ENCODE data around the gene AFTPH.

AFTPH gene

GRCh38 chr2:64500549-64500948 is 23.6 kb upstream of the AFTPH start:
- no peak overlapping the region for H3K27ac ChIP-seq (ENCODE audit: low read depth, low read length)
- no peaks in the 10 kb centered on the region for H3K4me1 ChIP-seq (ENCODE audit: control insufficient read depth, low read length)
- H3K4me3 ChIP-seq (ENCODE audit: low read length): no peak overlapping the region
- no peaks in the 10 kb centered on the region for H4K20me1 ChIP-seq (ENCODE audit: control insufficient read depth, insufficient read depth, low read depth, low read length)
- no peaks in the 10 kb centered on the region for H3K79me2 ChIP-seq (ENCODE audit: control insufficient read depth, low read length)
- peaks cover 27% of the 10 kb centered on the region for H3K27me3 ChIP-seq (ENCODE audit: control insufficient read depth, low read length)
- H3K36me3 ChIP-seq (ENCODE audit: control insufficient read depth, low read length): no peaks in the 10 kb centered on the region
- no peaks in the 10 kb centered on the region for H3F3A ChIP-seq (ENCODE audit: control insufficient read depth, insufficient read depth)
- no peaks in the 10 kb centered on the region for H3K9me3 ChIP-seq (ENCODE audit: control insufficient read depth, insufficient read depth, low read length)
- H3K9me2 ChIP-seq (replicated peaks; ENCODE audit: control insufficient read depth, low read length): no peaks in the 10 kb centered on the region
- TF ChIP-seq EZH2phosphoT487 (IDR thresholded peaks at IDR 0.05; ENCODE audit: borderline replicate concordance, low read length): no peak
- TF ChIP-seq, protein P1, sequence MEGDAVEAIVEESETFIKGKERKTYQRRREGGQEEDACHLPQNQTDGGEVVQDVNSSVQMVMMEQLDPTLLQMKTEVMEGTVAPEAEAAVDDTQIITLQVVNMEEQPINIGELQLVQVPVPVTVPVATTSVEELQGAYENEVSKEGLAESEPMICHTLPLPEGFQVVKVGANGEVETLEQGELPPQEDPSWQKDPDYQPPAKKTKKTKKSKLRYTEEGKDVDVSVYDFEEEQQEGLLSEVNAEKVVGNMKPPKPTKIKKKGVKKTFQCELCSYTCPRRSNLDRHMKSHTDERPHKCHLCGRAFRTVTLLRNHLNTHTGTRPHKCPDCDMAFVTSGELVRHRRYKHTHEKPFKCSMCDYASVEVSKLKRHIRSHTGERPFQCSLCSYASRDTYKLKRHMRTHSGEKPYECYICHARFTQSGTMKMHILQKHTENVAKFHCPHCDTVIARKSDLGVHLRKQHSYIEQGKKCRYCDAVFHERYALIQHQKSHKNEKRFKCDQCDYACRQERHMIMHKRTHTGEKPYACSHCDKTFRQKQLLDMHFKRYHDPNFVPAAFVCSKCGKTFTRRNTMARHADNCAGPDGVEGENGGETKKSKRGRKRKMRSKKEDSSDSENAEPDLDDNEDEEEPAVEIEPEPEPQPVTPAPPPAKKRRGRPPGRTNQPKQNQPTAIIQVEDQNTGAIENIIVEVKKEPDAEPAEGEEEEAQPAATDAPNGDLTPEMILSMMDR (IDR thresholded peaks at IDR 0.05; ENCODE audit: low read depth, low read length, poor library complexity, severe bottlenecking): no peak
- no peak overlapping the region for H3K4me2 ChIP-seq (ENCODE audit: low read length)

DNA sequence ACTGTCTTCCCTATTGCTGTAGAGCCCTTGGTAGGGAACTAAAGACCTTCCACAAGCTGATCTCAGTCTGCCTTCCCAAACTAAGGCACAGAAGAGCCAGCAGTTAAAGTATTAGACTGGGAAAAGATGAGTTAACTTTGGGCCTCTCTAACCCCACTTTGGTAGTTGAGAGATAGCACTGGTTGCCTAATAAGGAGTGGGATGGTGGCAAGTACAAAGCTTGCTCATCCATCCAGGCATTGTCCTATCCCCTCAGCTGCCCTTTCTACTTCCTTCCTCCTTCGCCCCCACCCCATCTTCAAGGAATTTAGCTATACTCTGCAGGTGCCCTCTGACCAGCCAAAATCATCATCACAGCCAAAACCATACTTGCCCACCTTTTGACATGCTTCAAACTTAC is 22.2 kb upstream of the AFTPH start:
- H3K36me3 ChIP-seq (ENCODE audit: control insufficient read depth, low read length): no peaks in the 10 kb centered on the region
- no peak overlapping the region for H3K4me3 ChIP-seq (ENCODE audit: low read length)
- H3K4me1 ChIP-seq (ENCODE audit: control insufficient read depth, low read length): no peaks in the 10 kb centered on the region
- no peak for TF ChIP-seq EZH2phosphoT487 (IDR thresholded peaks at IDR 0.05; ENCODE audit: borderline replicate concordance, low read length)
- TF ChIP-seq, protein P1 (IDR thresholded peaks at IDR 0.05; ENCODE audit: low read depth, low read length, poor library complexity, severe bottlenecking): no peak
- H3K9me2 ChIP-seq (replicated peaks; ENCODE audit: control insufficient read depth, low read length): no peaks in the 10 kb centered on the region
- H3F3A ChIP-seq (ENCODE audit: control insufficient read depth, insufficient read depth): no peaks in the 10 kb centered on the region
- no peaks in the 10 kb centered on the region for H4K20me1 ChIP-seq (ENCODE audit: control insufficient read depth, insufficient read depth, low read depth, low read length)
- peaks cover 18% of the 10 kb centered on the region for H3K27me3 ChIP-seq (ENCODE audit: control insufficient read depth, low read length)
- H3K79me2 ChIP-seq (ENCODE audit: control insufficient read depth, low read length): no peaks in the 10 kb centered on the region
- no peaks in the 10 kb centered on the region for H3K9me3 ChIP-seq (ENCODE audit: control insufficient read depth, insufficient read depth, low read length)
- H3K27ac ChIP-seq (ENCODE audit: low read depth, low read length): no peak overlapping the region
- H3K4me2 ChIP-seq (ENCODE audit: low read length): no peak overlapping the region

DNA sequence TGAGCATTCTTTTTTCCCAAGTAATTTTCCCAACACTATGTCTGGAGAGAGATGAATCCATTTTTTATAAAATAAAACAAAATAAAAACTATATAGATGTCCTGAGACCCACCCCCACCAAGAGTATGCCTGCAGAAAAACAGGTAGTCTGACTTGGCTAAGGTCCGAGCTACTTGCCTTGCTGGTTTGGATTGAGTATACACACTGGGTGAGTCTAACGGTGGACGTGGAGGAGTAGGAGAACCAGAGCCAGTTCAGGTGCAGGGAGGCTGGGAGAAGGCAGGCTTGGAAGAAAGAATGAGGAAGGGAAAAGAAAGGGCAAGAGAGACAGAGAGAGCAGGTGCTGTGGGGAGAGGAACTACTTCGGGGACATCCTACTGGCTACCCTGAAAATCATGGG is 21.3 kb upstream of the AFTPH start:
- H4K20me1 ChIP-seq (ENCODE audit: control insufficient read depth, insufficient read depth, low read depth, low read length): no peaks in the 10 kb centered on the region
- no peaks in the 10 kb centered on the region for H3K9me3 ChIP-seq (ENCODE audit: control insufficient read depth, insufficient read depth, low read length)
- H3K9me2 ChIP-seq (replicated peaks; ENCODE audit: control insufficient read depth, low read length): no peaks in the 10 kb centered on the region
- H3F3A ChIP-seq (ENCODE audit: control insufficient read depth, insufficient read depth): no peaks in the 10 kb centered on the region
- H3K27me3 ChIP-seq (ENCODE audit: control insufficient read depth, low read length): peaks cover 15% of the 10 kb centered on the region
- H3K79me2 ChIP-seq (ENCODE audit: control insufficient read depth, low read length): no peaks in the 10 kb centered on the region
- no peak overlapping the region for H3K4me3 ChIP-seq (ENCODE audit: low read length)
- H3K4me1 ChIP-seq (ENCODE audit: control insufficient read depth, low read length): no peaks in the 10 kb centered on the region
- no peak overlapping the region for H3K27ac ChIP-seq (ENCODE audit: low read depth, low read length)
- TF ChIP-seq EZH2phosphoT487 (IDR thresholded peaks at IDR 0.05; ENCODE audit: borderline replicate concordance, low read length): no peak
- TF ChIP-seq, protein P1 (IDR thresholded peaks at IDR 0.05; ENCODE audit: low read depth, low read length, poor library complexity, severe bottlenecking): no peak
- no peaks in the 10 kb centered on the region for H3K36me3 ChIP-seq (ENCODE audit: control insufficient read depth, low read length)
- H3K4me2 ChIP-seq (ENCODE audit: low read length): no peak overlapping the region
